ENCODE results near the gene GTF2H1.

GTF2H1 gene

DNA sequence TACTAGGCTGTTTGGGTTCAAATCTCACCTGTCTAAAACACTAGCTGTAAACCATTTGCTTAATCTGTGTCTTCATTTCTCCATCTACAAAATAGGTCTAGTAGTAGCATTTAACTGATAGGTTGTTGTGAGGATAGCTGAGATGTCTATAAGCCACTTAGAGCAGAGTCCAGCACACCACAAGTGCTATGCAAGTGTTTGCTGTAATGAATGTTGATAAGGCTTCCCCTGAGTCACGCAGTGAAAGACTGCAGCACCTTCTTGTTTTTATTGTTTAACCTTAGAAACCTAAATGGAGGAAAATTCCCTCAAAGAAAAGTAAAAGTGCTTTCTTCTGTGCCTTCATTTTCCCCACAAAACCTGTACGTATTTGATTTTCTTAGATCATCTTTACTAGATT is 48.9 kb downstream of the GTF2H1 start (continued):
- TF ChIP-seq ZNF521 (tag by site-specific recombination; IDR thresholded peaks at IDR 0.05) (no peak), ZNF169 (tag by site-specific recombination; IDR thresholded peaks at IDR 0.05) (no peak), ZNF600 (tag by site-specific recombination; IDR thresholded peaks at IDR 0.05) (no peak), EGR2 (tag by site-specific recombination; IDR thresholded peaks at IDR 0.05; ENCODE audit: low read depth) (no peak), ZNF623 (tag by site-specific recombination; IDR thresholded peaks at IDR 0.05) (no peak), ZNF19 (tag by site-specific recombination; IDR thresholded peaks at IDR 0.05; ENCODE audit: low read depth) (no peak), ZNF585B (tag by site-specific recombination; IDR thresholded peaks at IDR 0.05) (no peak)

DNA sequence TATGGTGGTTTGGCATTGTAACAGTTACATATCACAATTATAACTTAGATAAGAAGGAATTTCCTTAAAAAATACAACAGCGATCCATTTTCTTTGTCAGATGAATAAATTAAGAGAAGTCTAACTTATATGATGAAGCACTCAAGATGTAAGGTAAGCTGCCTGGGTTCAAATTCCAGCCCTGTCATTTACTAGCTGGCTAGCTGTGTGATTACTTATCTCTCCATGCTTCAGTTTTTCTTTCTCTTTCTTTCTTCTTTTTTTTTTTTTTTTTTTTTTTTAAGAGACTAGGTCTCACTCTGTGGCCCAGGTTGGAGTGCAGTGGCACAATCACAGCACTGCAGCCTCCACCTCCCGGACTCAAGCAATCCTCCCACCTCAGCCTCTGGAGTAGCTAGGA is 49.8 kb downstream of the GTF2H1 start:
- Histone ChIP-seq H3K9me3 (ENCODE audit: control insufficient read depth, insufficient read depth, low read depth, low read length) (no peaks in the 10 kb centered on the region), H3K36me3 (ENCODE audit: control insufficient read depth in 2 of 2, insufficient read depth in 1 of 2, low read length in 2 of 2) (peaks cover 4 to 11% of the 10 kb centered on the region in 2 experiments; a peak in 2 of 3 replicates), H3K4me3 (ENCODE audit: low read depth, low read length) (no peak overlapping the region), H3K4me1 (ENCODE audit: control insufficient read depth, insufficient read depth, low read length) (no peaks in the 10 kb centered on the region), H3K27ac (ENCODE audit: extremely low read depth, low read depth, low read length) (no peak overlapping the region)
- TF ChIP-seq ZNF792 (tag by site-specific recombination; IDR thresholded peaks at IDR 0.05) (no peak), ZNF791 (tag by site-specific recombination; IDR thresholded peaks at IDR 0.05) (no peak), SP2 (tag by site-specific recombination; IDR thresholded peaks at IDR 0.05) (no peak), ZNF776 (tag by site-specific recombination; IDR thresholded peaks at IDR 0.05; ENCODE audit: borderline replicate concordance) (no peak), SCRT1 (tag by site-specific recombination; IDR thresholded peaks at IDR 0.05; ENCODE audit: borderline replicate concordance) (no peak), ZNF777 (tag by site-specific recombination; IDR thresholded peaks at IDR 0.05; ENCODE audit: borderline replicate concordance) (no peak), ZNF76 (tag by site-specific recombination; IDR thresholded peaks at IDR 0.05; ENCODE audit: borderline replicate concordance, low read depth) (no peak), ZNF621 (tag by site-specific recombination; IDR thresholded peaks at IDR 0.05) (no peak), ZEB2 (tag by site-specific recombination; IDR thresholded peaks at IDR 0.05) (no peak), IKZF3 (tag by site-specific recombination; IDR thresholded peaks at IDR 0.05) (no peak), ZNF239 (tag by site-specific recombination; IDR thresholded peaks at IDR 0.05) (no peak), ZNF114 (tag by site-specific recombination; IDR thresholded peaks at IDR 0.05) (no peak), ZNF707 (tag by site-specific recombination; IDR thresholded peaks at IDR 0.05) (no peak), ZNF610 (tag by site-specific recombination; IDR thresholded peaks at IDR 0.05; ENCODE audit: borderline replicate concordance) (no peak), ZNF324 (tag by site-specific recombination; IDR thresholded peaks at IDR 0.05) (no peak)
- TF ChIP-seq, protein P1, sequence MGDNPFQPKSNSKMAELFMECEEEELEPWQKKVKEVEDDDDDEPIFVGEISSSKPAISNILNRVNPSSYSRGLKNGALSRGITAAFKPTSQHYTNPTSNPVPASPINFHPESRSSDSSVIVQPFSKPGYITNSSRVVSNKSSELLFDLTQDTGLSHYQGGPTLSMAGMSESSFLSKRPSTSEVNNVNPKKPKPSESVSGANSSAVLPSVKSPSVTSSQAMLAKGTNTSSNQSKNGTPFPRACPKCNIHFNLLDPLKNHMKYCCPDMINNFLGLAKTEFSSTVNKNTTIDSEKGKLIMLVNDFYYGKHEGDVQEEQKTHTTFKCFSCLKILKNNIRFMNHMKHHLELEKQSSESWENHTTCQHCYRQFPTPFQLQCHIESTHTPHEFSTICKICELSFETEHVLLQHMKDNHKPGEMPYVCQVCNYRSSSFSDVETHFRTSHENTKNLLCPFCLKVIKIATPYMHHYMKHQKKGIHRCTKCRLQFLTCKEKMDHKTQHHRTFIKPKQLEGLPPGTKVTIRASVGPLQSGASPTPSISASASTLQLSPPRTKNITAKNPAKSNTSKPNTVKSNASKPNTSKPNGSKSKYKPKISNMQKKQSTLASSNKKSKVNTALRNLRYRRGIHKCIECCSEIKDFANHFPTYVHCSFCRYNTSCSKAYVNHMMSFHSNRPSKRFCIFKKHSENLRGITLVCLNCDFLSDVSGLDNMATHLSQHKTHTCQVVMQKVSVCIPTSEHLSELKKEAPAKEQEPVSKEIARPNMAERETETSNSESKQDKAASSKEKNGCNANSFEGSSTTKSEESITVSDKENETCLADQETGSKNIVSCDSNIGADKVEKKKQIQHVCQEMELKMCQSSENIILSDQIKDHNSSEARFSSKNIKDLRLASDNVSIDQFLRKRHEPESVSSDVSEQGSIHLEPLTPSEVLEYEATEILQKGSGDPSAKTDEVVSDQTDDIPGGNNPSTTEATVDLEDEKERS (tag by site-specific recombination; IDR thresholded peaks at IDR 0.05) = no peak
- TF ChIP-seq, protein P2, sequence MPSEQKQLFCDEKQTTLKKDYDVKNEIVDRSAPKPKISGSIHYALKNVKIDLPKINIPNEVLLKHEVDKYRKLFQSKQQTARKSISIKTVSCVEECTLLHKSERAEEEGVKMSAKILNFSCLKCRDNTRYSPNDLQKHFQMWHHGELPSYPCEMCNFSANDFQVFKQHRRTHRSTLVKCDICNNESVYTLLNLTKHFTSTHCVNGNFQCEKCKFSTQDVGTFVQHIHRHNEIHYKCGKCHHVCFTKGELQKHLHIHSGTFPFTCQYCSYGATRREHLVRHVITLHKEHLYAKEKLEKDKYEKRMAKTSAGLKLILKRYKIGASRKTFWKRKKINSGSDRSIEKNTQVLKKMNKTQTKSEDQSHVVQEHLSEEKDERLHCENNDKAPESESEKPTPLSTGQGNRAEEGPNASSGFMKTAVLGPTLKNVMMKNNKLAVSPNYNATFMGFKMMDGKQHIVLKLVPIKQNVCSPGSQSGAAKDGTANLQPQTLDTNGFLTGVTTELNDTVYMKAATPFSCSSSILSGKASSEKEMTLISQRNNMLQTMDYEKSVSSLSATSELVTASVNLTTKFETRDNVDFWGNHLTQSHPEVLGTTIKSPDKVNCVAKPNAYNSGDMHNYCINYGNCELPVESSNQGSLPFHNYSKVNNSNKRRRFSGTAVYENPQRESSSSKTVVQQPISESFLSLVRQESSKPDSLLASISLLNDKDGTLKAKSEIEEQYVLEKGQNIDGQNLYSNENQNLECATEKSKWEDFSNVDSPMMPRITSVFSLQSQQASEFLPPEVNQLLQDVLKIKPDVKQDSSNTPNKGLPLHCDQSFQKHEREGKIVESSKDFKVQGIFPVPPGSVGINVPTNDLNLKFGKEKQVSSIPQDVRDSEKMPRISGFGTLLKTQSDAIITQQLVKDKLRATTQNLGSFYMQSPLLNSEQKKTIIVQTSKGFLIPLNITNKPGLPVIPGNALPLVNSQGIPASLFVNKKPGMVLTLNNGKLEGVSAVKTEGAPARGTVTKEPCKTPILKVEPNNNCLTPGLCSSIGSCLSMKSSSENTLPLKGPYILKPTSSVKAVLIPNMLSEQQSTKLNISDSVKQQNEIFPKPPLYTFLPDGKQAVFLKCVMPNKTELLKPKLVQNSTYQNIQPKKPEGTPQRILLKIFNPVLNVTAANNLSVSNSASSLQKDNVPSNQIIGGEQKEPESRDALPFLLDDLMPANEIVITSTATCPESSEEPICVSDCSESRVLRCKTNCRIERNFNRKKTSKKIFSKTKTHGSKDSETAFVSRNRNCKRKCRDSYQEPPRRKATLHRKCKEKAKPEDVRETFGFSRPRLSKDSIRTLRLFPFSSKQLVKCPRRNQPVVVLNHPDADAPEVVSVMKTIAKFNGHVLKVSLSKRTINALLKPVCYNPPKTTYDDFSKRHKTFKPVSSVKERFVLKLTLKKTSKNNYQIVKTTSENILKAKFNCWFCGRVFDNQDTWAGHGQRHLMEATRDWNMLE (tag by site-specific recombination; conservative IDR thresholded peaks at IDR 0.05; ENCODE audit: low read depth) = no peak
- TF ChIP-seq, protein P3, sequence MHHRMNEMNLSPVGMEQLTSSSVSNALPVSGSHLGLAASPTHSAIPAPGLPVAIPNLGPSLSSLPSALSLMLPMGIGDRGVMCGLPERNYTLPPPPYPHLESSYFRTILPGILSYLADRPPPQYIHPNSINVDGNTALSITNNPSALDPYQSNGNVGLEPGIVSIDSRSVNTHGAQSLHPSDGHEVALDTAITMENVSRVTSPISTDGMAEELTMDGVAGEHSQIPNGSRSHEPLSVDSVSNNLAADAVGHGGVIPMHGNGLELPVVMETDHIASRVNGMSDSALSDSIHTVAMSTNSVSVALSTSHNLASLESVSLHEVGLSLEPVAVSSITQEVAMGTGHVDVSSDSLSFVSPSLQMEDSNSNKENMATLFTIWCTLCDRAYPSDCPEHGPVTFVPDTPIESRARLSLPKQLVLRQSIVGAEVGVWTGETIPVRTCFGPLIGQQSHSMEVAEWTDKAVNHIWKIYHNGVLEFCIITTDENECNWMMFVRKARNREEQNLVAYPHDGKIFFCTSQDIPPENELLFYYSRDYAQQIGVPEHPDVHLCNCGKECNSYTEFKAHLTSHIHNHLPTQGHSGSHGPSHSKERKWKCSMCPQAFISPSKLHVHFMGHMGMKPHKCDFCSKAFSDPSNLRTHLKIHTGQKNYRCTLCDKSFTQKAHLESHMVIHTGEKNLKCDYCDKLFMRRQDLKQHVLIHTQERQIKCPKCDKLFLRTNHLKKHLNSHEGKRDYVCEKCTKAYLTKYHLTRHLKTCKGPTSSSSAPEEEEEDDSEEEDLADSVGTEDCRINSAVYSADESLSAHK (tag by site-specific recombination; IDR thresholded peaks at IDR 0.05) = no peak
- ChIA-PET CTCF (interaction anchor here (0.5 kb wide), 1 partner anchor 137 kb away, joined by 3 read pairs; no protein-coding TSS in a partner anchor), POLR2A (interaction anchor here (0.6 kb wide), 1 partner anchor 246 kb away, joined by 6 read pairs; no protein-coding TSS in a partner anchor)

Data from HEK293 (cell line).